Endothelial cell of umbilical vein (primary cell): Measurements from ENCODE around the gene LIME1.

Source experiments
- EZH2 ChIP-seq: IDR thresholded peaks from 2 replicates; pipeline ENCODE4 v1.6.1; 2012; ENCODE audit warnings: borderline replicate concordance, low read depth, mild to moderate bottlenecking, moderate library complexity, low read length, inconsistent platforms; ENCODE audit not compliant: severe bottlenecking
- FOS ChIP-seq: IDR thresholded peaks from 2 replicates; pipeline ENCODE4 v1.6.1; 2011; ENCODE audit warnings: mild to moderate bottlenecking, low read length, moderate library complexity, borderline replicate concordance; ENCODE audit not compliant: insufficient read depth
- JUN ChIP-seq: IDR thresholded peaks from 2 replicates; pipeline ENCODE4 v1.6.1; 2011; ENCODE audit warnings: borderline replicate concordance, low read depth; ENCODE audit not compliant: insufficient read length, insufficient read depth
- POLR2A ChIP-seq: IDR thresholded peaks from 2 replicates; pipeline ENCODE4 v1.6.1; 2012; ENCODE audit warnings: low read depth, mild to moderate bottlenecking, control low read depth, low read length
- POLR2AphosphoS5 ChIP-seq: IDR thresholded peaks from 2 replicates; pipeline ENCODE4 v1.6.1; 2012; ENCODE audit warnings: low read depth, mild to moderate bottlenecking, control low read depth, low read length, moderate library complexity; ENCODE audit not compliant: insufficient read depth
- TF ChIP-seq, protein P1 (sequence below), 2 donors: IDR thresholded peaks; 1 replicate in 1 of 2; 2 replicates in 1 of 2; pipeline ENCODE4 v1.5.1; 2011; ENCODE audit warnings: low read length in 2 of 2, mild to moderate bottlenecking in 2 of 2, moderate library complexity in 2 of 2, control low read depth in 1 of 2, inconsistent platforms in 1 of 2, low read depth in 1 of 2; ENCODE audit not compliant: insufficient read depth in 1 of 2; ENCODE audit errors: extremely low read depth in 1 of 2
- TF ChIP-seq, protein P2 (sequence below): IDR thresholded peaks from 2 replicates; pipeline ENCODE4 v1.6.1; 2011; ENCODE audit not compliant: insufficient read depth, insufficient read length

DNA sequence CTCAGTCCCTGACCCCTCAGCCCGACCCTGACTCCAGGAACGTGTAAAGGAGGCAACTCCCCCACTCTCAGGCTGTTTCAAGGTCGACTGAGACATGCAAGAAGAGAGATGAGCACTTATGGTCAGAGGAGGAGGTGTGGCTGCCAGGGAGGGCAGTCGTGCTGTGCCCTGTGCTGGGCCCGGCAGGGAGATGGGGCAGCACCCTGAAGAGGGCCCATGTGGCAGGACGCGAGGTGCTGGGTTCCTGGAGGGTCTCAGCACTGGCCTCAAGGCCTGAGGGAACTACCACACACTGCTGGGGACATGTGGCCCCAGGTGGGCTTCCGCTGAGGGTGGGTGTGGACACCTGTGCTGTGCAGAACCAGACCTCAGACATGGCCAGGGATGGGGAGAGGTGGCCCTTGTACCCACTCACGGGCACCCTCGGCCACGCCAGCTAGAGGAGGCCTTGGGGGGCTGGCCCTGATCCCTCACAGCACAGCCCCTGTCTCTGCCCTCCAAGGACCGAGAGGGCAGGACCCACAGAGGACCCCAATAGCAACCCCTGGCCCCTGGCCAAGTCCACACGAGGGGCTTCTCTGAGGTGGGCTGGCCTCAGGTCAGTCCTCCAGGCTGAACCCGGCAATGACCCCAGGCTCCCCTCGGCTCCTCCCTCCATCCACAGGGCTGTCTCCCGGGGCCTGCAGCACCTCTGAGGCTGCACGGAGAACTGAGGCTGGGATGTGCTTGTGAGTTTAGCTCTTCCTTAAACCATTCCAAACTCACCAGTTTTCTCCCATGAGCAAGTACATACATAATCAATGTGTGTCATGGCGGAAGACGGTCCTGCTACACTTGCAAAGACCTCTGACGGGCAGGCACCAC, 11.8 kb downstream of the LIME1 start:
- TF ChIP-seq, protein P1, sequence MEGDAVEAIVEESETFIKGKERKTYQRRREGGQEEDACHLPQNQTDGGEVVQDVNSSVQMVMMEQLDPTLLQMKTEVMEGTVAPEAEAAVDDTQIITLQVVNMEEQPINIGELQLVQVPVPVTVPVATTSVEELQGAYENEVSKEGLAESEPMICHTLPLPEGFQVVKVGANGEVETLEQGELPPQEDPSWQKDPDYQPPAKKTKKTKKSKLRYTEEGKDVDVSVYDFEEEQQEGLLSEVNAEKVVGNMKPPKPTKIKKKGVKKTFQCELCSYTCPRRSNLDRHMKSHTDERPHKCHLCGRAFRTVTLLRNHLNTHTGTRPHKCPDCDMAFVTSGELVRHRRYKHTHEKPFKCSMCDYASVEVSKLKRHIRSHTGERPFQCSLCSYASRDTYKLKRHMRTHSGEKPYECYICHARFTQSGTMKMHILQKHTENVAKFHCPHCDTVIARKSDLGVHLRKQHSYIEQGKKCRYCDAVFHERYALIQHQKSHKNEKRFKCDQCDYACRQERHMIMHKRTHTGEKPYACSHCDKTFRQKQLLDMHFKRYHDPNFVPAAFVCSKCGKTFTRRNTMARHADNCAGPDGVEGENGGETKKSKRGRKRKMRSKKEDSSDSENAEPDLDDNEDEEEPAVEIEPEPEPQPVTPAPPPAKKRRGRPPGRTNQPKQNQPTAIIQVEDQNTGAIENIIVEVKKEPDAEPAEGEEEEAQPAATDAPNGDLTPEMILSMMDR (IDR thresholded peaks at IDR 0.05; ENCODE audit: extremely low read depth in 1 of 2, insufficient read depth in 1 of 2, low read depth in 1 of 2, low read length in 2 of 2), result no peak
- TF ChIP-seq POLR2A, result no peak
- no peak for TF ChIP-seq POLR2AphosphoS5
- no peak for TF ChIP-seq JUN
- no peak for TF ChIP-seq FOS
- no peak for TF ChIP-seq EZH2
- TF ChIP-seq, protein P2, sequence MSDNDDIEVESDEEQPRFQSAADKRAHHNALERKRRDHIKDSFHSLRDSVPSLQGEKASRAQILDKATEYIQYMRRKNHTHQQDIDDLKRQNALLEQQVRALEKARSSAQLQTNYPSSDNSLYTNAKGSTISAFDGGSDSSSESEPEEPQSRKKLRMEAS, result no peak
